ENCODE results near the gene RTL9. TPM values are rescaled to one million over a fixed set of nuclear protein-coding genes. Genes with fewer than 3 reads are reported as not detected.
A peak's percentile ranks its signal among the peaks of the same experiment; 100 is the strongest.

The RTL9 gene
- total RNA-seq, 1 experiment from 2014 or later: 0.03 TPM

GRCh38 chrX:110341189-110342035, 17.2 kb upstream of the RTL9 start:
- DNase-seq (ENCODE audit: low spot score): peak; percentile 56

DNA sequence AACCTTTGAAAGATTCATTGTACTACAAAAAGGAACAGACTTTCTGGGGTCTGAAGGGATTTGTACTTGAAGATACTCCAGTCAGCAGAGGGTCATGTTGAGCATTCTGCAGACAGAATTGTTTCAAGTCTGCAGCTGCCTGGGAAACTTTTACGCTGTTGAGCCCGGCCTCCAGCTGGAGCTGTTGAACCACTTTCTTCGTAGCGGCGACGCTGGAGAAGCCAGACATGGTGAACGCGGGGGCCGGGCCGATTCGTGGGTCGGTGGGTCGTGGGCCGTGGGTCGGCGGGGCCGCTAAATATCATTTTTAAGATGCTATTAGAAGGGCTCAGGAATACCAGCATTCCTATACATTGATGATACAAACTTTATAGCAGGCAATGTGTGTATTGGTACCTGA, 12.0 kb upstream of the RTL9 start:
- DNase-seq (ENCODE audit: low spot score): no peak

GRCh38 chrX:110359273-110359672, 625 bp downstream of the RTL9 start:
- DNase-seq (ENCODE audit: low spot score): no peak

GRCh38 chrX:110363244-110363643, 4.6 kb downstream of the RTL9 start:
- no peak for DNase-seq (ENCODE audit: low spot score)

DNA sequence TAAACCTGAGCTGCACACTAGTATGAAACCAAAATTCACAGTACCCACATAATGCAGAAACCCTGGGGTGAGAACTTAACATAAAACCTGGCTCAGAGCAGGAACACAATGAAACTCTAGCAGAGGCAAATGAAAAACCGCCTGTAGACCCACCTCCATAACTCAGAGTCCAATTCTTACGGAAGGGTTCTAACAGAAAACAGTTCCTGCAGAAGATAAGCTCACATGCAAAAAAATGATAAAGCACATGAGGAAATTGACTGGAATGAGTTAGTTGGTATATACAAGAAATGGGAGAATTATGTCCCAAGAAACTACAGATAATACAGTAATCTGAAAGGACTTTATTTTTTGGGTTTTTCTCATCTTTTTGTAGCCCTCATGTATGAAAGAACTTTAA, 14.7 kb downstream of the RTL9 start:
- no peak for DNase-seq (ENCODE audit: low spot score)

DNA sequence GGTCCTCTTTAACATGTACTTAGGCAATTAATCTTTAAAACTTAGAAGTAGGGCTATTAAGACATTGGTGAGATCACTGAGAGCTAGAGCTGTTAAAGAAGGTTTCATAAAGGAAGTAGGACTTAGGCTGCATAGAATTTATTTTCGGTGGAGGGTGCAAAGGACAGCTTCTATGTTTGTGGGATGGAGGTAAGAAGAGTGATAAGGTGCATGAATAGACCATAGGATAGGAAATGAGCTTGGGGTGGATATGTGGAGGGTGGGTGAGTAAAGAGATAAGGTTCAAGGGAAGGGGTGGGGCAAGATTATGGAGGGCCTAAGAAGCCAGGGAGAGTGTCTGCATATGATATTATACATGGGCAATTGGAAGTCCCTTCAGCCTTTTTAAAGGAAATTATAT, 15.9 kb downstream of the RTL9 start:
- DNase-seq (ENCODE audit: low spot score): no peak

- no peak for DNase-seq (ENCODE audit: low spot score)
Observed at GRCh38 chrX:110381216-110381615, 22.6 kb downstream of the RTL9 start.

DNA sequence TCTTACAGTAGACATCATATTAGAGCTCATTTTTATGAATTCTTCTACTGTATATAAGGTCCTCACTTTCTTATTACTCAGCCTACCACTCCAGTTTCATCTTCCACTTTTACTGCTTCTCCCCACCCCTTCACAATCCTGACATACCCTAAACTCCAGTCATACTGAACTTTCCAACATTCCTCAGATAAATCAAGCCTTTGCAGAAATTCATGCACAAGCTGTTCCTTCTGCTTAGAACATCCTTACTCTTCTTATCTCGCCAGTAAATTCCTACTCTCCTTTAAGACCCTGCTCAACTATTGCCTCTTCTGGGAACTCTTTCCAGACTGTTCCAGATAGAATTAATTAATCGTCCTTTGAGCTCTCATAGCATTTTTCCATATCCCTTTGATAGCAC, 24.8 kb downstream of the RTL9 start:
- peak; percentile 40 for DNase-seq (ENCODE audit: low spot score)

GRCh38 chrX:110384490-110384889, 25.8 kb downstream of the RTL9 start:
- DNase-seq (ENCODE audit: low spot score): peak; percentile 32

DNA sequence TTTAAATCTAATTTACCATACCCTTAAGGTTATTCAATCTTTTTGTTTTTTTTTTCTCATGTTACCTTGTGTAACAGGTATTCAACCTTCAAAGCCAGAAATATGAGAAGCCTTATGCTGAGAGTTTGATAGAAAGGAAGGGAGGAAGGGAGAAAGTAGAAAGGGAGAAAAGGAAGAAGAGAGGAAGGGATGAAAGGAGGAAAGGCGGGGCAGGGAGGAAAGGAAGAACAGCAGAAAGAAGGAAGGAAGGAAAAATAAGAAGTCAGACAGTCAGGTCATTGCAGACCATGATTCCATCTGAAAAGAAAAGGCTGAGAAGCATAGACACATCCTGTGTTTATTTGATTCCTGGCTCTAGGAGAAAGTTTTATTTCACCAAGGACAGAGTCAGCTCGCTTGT, 30.9 kb downstream of the RTL9 start:
- DNase-seq (ENCODE audit: low spot score): no peak

DNA sequence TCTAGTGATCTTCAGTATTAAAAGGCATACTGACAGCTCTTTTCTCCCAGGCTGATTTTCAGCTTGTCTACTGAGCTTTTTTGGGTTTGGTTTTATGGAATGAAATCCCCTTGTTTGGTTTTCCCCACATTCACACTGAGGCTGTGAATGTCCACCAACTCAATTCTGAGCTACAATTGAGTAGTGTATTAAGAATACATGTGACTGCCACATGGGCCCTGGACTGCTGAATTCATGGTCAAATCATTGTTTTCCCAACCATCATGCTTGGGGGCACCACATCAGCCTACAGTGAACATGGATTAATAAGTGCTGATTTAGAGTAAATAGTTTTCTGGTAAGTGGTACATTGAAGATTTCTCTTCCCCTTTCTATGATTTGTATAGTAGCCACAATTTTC, 32.4 kb downstream of the RTL9 start:
- DNase-seq (ENCODE audit: low spot score): no peak

- no peak for DNase-seq (ENCODE audit: low spot score)
Observed at GRCh38 chrX:110394651-110395050, 36.0 kb downstream of the RTL9 start.

GRCh38 chrX:110395877-110396276, 37.2 kb downstream of the RTL9 start:
- no peak for DNase-seq (ENCODE audit: low spot score)

DNA sequence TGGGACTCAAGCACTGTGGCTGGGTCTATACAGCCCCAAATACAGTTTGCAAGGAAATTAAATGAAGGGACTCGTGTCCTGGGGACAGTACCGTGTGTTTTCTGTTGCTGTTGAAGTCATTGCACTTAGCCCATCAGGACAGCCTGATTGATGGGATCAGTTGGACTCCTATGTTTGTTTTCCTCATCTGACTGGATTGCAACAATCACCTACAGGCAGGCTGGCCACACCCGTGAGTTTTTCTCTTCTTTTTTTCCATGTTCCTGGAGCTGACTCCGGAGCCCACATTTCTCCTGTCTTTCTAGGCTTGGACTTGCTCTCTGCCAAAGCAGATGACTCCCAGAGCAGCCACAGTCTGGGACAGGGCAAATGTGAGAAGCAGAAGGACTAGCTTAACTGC, 38.1 kb downstream of the RTL9 start:
- DNase-seq (ENCODE audit: low spot score): no peak

GRCh38 chrX:110397339-110397738, 38.7 kb downstream of the RTL9 start:
- no peak for DNase-seq (ENCODE audit: low spot score)

DNA sequence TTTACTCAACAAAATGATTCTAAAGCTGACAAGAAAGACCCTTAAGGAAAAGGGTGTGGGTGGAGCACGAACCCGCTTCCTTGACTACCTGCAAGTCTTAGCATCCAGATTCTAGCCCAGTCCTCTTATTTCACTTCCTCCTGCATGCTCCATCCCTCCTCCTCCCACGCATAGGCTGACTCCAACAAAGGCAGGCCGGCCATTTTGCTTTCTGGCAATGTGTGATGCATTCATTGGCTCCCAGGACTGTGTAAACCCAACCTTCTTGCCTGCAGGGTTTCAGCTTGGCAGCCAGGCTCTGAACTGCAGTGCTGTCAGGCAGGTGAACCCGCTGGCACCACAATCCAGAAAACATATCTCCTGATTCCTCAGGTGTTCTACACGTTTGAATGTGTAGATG, 39.3 kb downstream of the RTL9 start:
- DNase-seq (ENCODE audit: low spot score): no peak

GRCh38 chrX:110399497-110399896, 40.8 kb downstream of the RTL9 start:
- no peak for DNase-seq (ENCODE audit: low spot score)

DNA sequence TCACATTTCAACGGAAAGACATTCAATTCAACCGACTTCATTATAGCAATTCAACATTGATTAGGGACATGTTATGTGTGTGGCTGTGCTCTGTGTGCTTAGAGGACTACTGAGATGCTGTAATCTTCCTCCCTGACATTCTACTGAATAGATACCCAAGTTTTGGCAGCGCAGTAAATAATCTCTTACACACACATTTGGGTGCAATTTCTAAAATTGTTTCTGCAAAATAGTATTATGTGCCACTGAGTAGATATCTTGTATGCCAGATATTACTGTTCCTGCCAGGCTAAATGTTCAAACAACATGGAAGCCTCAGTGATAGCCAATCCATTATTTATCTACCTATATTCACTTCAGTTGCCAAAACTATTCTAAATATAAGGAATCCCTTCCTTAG, 41.3 kb downstream of the RTL9 start:
- DNase-seq (ENCODE audit: low spot score): no peak

DNA sequence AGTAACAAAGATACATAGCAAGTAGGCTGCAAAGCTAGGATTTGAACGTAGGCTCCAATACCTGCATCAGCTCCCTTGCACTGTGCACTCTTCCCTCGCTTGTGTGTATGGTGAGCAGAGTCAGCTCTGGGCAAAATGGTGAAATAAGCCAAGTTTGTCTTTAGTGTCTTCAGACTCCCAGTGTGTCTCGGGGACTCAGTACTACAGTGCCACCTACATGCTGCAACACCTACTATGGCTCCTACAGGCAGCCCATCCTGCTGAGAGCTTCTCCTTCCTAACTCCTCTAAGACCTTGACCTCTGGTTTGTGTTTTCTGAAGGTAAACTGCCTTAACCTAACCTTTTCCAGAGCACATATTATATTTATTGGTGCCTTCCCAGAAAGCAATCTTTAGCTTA, 42.5 kb downstream of the RTL9 start:
- DNase-seq (ENCODE audit: low spot score): no peak

DNA sequence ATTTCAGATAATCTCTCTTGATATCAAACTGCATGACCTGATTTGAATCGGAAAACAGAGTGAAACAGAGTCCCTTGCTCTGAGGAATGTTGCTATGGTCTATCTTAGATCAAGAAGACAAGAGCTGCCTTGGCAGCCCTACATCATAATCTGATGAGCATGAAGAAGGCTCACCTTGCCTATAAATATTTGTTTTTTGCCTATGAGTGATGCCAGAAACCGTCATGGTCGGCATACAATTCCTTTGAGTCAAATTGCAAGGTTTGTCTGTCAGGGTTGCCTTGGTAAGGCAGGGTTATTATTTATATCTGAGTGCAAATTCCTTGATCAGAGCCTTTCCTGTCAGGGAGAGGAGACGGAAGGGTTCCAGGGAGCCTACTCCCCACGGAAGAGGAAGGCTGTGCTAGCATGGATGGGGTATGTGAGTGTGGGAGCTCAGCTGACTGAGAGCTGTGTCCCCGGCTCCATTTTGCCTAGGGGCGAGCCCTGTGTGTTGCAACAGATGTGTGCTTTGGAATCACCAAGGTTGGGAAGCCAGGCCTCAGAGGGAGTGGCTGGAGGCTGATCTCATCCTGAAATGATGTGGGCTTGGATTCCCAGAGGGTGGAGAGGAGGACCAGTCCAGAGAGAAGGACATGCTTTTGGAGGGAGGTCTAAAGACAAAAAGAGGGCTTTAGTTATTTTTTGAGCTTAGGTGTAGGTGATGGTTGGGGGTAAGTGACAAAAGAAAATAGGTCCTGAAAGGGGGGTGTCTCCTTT, 43.6 kb downstream of the RTL9 start:
- DNase-seq (ENCODE audit: low spot score): no peak

- DNase-seq (ENCODE audit: low spot score): no peak
Observed at GRCh38 chrX:110402850-110403221, 44.2 kb downstream of the RTL9 start.

DNA sequence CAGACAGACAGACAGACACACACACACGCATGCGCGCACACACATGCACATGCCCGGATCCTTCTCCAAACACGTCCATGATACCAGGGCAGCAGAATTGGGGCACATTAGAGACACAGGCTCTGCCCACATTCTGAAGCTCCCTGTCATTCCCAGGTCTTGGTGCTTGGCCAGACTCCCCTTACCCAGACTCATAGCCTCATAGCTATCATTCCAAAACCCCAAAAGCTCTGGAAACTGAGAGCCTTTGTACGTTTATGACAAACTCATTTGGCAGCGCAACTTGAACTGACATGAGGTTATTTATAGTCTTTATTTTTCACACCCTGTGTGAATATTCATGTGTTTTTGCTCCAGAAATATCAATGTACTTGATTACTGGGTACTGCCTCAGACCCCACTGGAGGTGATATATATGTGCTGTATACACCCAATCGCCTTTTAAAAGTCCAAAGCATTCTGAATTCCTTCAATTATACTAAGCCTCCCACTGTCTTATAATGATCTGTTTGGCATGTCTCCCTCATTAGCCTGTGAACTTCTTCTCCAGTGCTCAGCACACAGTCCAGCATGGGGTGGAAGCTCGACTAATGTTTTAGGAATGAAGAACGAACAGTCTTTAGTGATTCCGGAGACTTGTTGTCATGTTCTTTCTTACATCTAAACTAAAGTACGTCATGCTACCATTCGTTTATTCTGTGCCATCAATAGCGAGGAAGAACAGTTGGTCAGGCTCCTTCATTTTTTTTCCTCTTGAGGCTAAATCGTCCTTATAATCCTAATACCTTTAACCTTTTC, 45.0 kb downstream of the RTL9 start:
- no peak for DNase-seq (ENCODE audit: low spot score)

DNA sequence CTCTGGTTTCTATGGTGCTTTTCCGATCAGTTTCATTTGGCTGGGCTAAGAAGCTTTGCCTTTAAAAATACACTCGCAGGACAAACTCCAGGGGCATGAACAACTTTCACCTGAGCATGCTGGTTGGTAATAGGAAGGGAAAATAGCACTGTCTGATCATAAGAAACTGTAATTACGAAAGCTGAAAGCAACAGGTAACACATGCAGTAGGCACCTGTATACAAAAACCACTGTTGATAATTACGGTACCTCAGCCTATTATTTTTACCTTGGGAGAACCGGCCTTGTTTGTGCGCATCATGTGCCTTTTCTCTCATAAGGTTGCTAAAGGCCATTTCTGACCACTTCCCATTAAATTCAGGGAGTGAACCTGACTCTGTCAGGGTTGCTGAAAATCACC, 45.7 kb downstream of the RTL9 start:
- DNase-seq (ENCODE audit: low spot score): no peak
